H4 (cell line): ENCODE data around the gene CEP112. TPM values are rescaled to one million over a fixed set of nuclear protein-coding genes. Genes with fewer than 3 reads are reported as not detected.
"Not testable (repeated sequence)": the region's sequence is repeated elsewhere in the genome, so short reads cannot be mapped to it uniquely, and the experiment has no call there.

Source experiments
- DNase-seq: peaks from one replicate; pipeline ENCODE4 v3.0.0-alpha.2; 2015; ENCODE audit warnings: low spot score
- total RNA-seq: library from RNA; depleted of rRNA; stranded (reverse); fragments of >200 nt; shearing (Covaris generic); gene quantifications from 2 replicates; pipeline ENCODE4 v1.2.3, GENCODE V29; 2014

Gene CEP112
- total RNA-seq, 1 experiment from 2014 or later, result 3.0 TPM

DNA sequence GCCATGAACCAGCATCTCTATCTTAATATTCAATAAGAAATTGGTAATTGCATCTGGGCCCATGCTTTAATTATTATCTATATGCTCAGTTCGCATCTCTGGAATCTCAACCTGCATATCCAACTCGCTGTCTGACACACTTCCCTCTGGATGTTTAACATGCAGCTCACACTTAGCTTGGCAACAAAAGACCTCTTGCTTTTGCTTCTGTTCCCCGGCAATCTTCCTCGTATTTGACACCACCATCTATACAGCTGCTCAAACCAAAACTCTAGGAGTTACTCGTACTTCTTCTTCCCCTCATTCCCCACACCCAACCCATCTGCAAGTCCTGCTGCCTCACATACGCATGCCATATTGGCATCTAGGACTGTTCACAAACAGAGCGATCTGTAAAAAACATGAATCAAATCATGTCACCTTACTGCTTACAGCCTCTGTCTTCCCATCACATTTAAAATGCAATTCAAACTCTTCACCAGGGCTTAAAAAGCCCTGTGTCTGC lies 300.6 kb downstream of the CEP112 start:
- no peak for DNase-seq

DNA sequence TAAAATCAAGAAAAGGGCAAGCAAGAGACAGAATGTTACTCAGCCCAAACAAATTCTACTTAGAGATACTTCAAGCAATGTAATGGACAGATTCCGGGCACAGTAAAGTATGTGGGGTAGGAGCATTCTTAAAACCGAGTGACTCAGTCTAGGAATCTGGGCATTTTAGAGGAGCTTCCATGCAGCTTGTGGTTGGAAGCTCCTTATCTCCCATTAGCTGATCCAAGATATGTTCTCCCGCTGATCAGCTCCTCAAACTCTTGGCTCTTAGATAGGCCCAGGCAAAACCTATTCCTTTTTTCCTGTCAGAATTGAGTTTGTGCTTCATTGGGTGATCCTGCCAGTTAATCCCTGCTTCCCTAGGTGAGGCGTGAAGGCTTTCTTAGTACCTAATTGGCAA lies 303.3 kb downstream of the CEP112 start:
- DNase-seq, result no peak

GRCh38 chr17:65886315-65887245 lies 305.4 kb downstream of the CEP112 start:
- DNase-seq, result no peak

DNA sequence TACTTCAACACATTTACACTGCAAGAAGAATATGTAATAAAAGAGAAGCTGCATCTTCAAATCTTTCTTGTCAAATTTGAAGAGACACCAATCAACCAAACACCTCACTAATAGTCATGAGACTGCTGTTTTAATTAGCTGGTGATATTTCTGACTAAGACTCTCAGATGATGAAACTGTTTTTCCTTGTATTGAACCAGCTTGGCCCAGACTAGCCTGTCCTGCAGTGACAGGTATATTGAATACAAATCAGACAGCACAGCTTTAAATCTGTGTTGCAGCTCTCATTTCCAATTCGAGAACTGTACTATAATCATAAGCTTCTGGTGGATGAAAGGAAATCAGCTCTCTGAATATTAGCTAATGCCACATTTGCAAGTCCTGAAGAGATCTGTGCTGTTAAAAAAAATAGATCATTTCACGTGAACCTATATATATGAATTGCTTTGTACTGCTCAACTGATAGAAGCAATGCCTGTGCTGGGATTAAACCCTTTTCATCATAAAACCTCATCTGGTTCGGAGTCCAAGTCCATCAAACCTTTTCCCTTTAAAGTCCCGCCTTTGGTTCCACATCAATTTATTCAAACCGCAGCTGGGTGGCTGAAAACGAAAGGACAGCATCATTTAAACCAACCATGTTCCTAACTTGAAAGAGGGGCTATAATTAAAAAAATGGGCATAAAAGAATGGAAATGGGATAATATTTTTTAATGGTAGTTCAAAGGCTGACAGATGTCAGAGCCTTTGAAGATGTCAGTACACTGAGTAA lies 306.2 kb downstream of the CEP112 start:
- no peak for DNase-seq

DNA sequence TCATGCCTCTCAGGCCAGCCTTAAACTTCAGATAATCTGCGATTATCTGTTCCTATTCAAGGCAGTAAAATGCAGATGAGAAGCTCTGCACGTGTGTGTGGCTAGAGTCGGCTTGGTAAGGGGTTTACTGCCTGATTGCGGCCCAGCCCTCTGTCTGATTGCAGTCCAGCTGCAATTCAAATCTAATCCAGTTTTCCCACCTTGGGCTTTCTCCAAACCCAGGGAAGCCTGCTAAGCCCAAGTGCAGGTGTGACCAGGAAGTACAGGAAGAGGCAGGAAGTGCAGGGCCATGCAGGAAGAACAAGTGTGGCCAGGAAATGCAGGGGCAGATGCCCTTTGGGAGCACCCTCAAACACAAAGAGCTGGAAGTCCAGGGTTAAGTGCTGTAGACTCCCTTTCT lies 314.9 kb downstream of the CEP112 start:
- DNase-seq, result no peak

- no peak for DNase-seq
These were observed 323.1 kb downstream of the CEP112 start for GRCh38 chr17:65868881-65869280.

DNA sequence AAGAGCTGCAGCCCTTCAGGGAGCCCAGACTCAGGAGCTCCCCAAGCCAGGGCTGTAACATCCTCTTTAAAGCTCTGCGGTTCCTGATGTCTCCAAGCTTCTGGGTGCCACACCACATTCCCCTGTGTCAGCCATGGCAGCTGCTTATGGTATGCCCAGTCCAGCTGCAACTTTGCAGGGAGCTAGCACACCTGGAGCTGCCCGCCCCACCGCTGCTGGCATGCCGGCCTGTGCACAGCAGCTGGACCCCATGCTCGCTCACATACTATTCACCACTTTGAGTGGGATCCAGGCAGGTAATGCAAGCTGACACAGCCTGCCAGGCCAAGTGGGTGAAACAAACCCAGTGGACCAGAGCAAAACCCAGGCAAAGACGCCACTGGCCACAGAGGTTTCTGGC lies 324.9 kb downstream of the CEP112 start:
- no peak for DNase-seq

DNA sequence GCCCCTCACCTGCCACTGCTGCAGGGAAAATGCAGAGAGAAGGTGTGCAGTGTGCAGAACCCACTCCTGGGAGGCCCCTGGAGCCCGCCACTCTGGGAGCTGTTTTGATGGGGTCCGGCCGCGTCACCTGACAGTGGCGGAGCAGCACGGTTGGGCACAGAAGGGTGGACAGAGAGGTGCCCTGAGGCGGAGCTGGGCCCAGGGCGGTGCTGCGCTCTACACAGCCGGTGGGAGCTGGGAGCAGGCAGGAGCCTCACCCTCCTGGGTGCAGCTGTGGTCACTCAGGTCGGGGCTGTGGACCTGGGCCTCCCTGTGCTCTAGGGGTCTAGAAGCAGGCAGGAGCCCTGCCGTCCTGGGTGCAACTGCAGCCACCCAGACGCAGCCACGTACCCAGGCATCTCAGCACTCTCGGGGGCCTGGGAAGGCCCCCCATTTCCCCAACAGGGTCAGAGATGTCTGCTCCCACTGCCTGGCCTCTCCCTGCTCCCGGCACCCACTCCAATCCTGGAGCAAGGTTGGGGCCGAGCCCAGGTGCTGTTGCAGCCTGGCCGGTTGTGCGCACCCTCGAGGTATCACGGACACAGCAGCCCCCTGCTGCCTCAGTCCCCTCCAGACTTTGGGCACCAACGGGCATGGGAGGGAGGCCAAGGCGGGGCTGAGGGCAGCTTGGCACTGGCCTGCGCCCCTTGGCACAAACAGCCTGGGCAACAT lies 326.1 kb downstream of the CEP112 start:
- no peak for DNase-seq

- no peak for DNase-seq
These were observed 327.5 kb downstream of the CEP112 start for GRCh38 chr17:65864394-65864793.

DNA sequence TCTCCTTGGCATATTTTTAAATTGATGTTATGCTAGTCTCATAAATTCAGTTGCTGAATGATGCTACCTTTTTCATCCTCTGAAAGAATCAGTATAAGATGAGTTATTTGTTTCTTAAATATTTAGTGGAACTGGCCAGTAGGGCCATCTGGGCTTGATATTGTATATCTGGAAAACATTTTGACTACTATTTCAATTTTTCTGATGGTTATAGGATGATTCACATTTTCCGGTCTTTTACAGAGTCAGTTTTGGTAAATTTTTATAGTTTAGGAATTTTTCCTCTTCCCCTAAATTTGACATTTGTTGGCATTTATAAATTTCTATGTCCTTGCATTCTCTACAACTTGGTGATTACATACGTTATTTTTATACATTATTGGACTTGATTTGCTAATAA lies 334.2 kb downstream of the CEP112 start:
- DNase-seq, result no peak

DNA sequence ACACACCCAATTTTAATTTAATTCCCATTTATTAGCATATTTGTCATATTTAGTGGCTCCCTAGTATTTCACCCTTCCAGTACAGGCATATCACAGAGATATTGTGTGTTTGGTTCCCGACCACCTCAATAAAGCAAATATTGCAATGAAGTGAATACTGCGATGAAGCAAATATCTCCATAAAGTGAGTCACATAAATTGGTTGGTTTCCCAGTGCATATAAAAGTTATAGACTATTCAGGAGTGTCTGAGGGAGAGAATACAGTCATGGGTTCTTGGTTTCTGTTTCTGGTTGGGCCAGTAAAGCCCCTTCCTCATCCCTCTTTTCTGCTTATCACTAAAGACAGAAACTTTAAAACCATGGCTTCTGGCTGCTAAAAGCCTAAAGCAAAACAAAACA lies 335.1 kb downstream of the CEP112 start:
- DNase-seq, result no peak

DNA sequence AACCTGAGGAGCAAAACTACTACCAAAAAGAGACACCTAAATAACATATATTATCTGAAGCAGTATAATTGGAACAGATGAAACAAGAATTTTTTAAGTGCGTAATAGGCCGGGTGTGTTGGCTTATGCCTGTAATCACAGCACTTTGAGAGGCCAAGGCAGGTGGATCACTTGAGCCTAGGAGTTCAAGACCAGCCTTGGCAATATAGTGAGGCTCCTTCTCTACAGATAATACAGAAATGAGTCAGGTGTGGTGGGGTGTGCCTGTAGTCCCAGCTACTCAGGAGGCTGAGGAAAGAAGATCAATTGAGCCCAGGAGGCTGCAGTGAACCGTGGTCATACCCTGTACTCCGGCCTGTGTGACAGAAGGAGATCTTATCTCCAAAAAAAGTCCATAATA lies 336.3 kb downstream of the CEP112 start:
- DNase-seq, result no peak

DNA sequence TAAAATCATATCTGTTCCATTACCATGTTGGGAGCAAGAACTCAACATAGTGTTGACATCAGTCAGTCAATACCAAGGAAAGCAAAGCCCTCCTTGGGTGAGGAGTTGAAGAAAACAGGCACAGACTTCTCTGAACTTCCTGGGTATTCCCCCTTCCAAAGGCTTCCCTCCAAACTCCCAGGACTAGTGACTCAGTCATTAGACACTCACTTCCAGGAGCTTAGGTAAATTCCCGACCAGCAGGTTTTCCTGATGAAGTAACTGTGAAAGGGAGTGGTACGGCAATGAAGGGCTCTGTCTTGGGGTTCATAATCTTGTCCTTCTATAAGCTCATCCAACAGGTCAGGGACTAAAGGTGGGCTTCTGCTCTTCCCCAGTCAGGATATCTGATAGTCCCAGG lies 336.7 kb downstream of the CEP112 start:
- DNase-seq, result no peak

DNA sequence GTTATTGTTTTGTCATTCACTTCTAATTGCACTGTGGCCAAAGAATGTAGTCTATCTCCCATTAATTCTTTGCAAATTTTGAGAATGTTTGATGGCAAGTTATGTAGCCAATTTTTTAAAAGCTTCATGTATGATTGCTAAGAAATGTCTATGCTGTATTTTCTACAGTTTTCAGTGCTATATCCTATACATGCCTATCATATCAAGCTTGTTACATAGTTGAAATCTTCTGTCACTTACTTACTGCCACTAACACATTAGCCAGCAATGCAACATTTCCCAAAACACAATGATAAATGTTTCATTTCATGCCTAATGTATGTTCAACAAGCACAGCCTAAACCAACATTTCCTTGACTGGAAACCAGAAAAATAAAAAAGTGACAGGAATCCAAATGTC lies 338.1 kb downstream of the CEP112 start:
- DNase-seq, result no peak

- DNase-seq, result no peak
These were observed 339.0 kb downstream of the CEP112 start for GRCh38 chr17:65852911-65853310.

GRCh38 chr17:65851965-65852736 lies 339.8 kb downstream of the CEP112 start:
- DNase-seq, result no peak

DNA sequence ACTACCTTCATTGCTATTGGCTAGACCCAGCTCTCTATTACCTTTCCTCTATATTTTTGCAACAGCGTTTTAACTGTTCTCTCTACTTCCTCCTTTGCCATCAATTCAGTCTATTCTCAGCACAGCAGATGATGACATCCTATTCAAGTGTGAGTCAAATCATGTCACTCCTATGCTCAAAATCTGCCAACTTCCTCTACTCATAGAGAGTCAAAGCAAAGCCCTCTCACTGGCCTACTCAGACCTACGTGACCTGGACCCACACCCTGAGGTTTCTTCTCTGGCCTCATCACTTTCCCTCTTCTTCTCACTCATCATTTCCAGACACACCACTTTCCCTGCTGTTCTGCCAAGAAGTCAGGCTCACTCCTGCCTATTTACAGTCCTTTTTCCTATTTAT lies 341.4 kb downstream of the CEP112 start:
- no peak for DNase-seq

DNA sequence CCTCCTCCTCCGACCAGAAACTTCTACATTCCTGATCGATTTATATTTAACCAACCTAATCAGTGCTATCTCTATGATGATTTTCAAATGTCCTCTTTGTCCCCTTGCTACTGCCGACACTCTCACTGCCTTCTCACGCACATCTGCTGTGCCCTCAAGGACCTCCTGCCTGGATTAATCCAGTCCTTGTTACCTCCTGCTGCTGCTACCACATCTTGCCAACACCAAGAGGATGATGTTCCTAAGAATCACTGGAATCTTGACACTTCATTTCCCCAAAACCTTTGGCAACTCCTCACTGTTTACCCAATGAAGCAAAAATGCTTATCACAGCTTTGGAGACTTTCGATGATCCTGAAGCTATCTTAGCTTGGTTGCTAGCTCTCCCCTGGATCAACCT lies 343.2 kb downstream of the CEP112 start:
- DNase-seq, result no peak

DNA sequence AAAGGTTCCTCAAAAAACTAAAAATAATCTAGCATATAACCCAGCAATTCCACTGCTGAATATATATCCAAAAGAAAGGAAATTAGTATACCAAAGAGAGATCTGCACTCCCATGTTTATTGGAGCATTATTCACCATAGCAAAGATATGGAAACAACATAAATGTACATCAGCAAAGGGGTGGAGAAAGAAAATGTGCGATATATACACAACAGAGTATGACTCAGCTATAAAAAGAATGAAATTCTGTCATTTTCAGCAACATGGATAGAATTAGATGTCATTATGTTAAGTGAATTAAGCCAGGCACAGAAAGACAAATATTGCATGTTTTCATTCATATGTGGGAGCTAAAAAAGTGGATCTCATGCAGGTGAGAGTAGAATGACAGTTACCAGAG lies 350.8 kb downstream of the CEP112 start:
- no peak for DNase-seq

DNA sequence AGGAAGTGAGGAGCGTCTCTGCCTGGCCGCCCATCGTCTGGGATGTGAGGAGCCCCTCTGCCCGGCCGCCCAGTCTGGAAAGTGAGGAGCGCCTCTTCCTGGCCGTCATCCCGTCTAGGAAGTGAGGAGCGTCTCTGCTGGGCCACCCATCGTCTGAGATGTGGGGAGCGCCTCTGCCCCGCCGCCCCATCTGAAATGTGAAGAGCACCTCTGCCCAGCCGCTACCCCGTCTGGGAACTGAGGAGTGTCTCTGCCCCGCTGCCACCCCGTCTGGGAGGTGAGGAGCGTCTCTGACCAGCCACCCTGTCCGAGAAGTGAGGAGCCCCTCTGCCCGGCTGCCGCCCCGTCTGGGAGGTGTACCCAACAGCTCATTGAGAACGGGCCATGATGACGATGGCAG lies 354.7 kb downstream of the CEP112 start:
- not testable (repeated sequence) for DNase-seq

GRCh38 chr17:65833214-65833613 lies 358.7 kb downstream of the CEP112 start:
- no peak for DNase-seq
